Upper lobe of left lung (tissue), 4 donors: Measurements from ENCODE around the gene COLEC11.

ENCODE experiments used
- POLR2AphosphoS5 ChIP-seq, 2 donors: sonication (generic); formaldehyde crosslinking; IDR thresholded peaks; one replicate each; pipeline ENCODE4 v1.5.1; 2017; ENCODE audit warnings: antibody characterized with exemption in 2 of 2
- TF ChIP-seq, protein P1 (sequence below), 6 experiments: fragments of 450-650 bp in 4 of 6; fragments of 200-600 bp in 2 of 6; sonication (generic) in 2 of 6; IDR thresholded peaks; one replicate each; pipeline ENCODE4 v1.5.1; 2016 to 2019; ENCODE audit warnings: antibody characterized with exemption in 6 of 6

DNA sequence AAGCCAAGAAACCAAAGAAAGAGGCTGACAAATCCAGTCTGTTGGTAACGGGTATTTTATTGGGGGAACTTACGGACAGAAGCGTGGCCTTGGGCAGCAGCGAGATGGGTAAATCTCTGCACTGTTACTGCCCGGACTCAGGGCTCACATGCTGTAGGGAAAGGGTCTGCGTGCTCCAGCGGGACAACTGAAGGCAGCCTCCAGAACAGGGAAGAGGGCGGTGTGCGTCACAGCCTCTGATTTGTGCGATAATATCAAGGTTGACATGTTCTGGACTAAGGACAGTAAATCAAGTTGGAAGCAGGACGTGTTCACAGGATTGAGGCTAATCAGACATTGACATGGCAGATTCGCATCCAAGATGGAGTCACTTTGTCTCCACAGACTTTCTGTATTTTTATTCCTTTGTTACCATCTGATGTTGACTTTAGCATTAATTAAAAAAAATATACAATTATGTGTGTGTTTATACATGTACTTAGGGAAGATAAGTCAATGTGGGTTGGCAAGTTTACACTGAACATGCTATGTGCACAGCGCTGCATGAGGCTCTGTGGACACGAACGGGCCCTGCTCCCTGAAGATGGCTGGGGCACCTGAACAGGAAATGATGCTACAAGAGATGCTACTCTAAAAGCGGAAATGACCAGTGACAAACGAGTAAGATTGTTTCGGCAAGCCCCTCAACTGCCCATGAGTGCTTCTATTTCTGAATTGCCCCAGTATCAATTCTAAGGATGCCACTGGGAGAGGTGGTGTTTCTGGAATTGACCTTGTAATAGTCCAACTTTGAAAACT is 85.8 kb downstream of the COLEC11 start:
- no peak for TF ChIP-seq POLR2AphosphoS5 (IDR thresholded peaks at IDR 0.05)
- TF ChIP-seq, protein P1, sequence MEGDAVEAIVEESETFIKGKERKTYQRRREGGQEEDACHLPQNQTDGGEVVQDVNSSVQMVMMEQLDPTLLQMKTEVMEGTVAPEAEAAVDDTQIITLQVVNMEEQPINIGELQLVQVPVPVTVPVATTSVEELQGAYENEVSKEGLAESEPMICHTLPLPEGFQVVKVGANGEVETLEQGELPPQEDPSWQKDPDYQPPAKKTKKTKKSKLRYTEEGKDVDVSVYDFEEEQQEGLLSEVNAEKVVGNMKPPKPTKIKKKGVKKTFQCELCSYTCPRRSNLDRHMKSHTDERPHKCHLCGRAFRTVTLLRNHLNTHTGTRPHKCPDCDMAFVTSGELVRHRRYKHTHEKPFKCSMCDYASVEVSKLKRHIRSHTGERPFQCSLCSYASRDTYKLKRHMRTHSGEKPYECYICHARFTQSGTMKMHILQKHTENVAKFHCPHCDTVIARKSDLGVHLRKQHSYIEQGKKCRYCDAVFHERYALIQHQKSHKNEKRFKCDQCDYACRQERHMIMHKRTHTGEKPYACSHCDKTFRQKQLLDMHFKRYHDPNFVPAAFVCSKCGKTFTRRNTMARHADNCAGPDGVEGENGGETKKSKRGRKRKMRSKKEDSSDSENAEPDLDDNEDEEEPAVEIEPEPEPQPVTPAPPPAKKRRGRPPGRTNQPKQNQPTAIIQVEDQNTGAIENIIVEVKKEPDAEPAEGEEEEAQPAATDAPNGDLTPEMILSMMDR (IDR thresholded peaks at IDR 0.05): no peak
